ENCODE data around the gene ZNF792.

DNA sequence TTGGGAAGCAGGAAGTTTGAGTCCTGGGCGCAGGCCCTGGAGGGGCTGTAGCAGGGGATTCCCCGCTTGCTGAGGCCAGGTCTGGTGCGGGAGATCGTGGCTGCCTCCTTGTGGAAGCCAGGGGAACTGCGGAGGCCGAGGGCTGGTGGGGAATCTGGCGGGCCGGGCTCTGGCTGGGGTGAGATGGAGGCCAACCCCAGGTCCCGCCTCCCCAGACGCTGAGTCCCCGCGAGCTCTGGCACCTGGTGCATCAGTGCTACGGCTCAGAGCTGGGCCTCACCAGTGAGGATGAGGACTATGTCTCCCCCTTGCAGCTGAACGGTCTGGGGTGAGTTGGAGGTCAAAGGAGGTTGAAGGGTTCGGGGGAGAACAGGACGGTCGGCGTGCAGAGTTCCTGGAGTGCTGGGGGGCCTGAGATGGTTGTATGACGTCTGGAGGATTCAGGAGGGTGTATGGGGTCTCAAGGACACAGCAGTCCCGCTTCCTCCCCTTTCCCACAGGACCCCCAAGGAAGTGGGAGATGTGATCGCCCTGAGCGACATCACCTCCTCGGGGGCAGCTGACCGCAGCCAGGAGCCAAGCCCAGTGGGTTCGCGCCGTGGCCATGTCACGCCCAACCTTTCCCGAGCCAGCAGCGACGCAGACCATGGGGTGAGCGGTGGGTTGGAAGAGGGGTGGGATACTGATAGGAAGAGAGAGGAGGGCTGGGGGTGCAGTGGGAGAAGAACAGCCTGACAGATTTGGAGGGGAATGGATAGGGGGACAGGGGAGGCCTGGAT is 49.2 kb upstream of the ZNF792 start:
- TF ChIP-seq, protein P1, sequence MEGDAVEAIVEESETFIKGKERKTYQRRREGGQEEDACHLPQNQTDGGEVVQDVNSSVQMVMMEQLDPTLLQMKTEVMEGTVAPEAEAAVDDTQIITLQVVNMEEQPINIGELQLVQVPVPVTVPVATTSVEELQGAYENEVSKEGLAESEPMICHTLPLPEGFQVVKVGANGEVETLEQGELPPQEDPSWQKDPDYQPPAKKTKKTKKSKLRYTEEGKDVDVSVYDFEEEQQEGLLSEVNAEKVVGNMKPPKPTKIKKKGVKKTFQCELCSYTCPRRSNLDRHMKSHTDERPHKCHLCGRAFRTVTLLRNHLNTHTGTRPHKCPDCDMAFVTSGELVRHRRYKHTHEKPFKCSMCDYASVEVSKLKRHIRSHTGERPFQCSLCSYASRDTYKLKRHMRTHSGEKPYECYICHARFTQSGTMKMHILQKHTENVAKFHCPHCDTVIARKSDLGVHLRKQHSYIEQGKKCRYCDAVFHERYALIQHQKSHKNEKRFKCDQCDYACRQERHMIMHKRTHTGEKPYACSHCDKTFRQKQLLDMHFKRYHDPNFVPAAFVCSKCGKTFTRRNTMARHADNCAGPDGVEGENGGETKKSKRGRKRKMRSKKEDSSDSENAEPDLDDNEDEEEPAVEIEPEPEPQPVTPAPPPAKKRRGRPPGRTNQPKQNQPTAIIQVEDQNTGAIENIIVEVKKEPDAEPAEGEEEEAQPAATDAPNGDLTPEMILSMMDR (IDR thresholded peaks at IDR 0.05; ENCODE audit: poor library complexity, severe bottlenecking), result peak; percentile 61
- TF ChIP-seq POLR2AphosphoS5 (IDR thresholded peaks at IDR 0.05) (no peak), RAD21 (conservative IDR thresholded peaks at IDR 0.05) (peak; percentile 46)

All from neural cell (in vitro differentiated cells).